Subcutaneous adipose tissue (tissue), 4 donors: ENCODE results near the gene FUZ. TPM values are rescaled to one million over a fixed set of nuclear protein-coding genes. Genes with fewer than 3 reads are reported as not detected.

Experiments
- total RNA-seq, 4 donors: library from RNA; depleted of rRNA; stranded (reverse); fragments of >200 nt; gene quantifications; one replicate each; pipeline ENCODE4 v1.1.0, GENCODE V29; 2016
- TF ChIP-seq, protein P1 (sequence below): fragments of 450-650 bp; IDR thresholded peaks from one replicate; pipeline ENCODE4 v1.5.1; 2016; ENCODE audit warnings: low read depth, mild to moderate bottlenecking, control low read depth, antibody characterized with exemption, moderate library complexity

Gene FUZ
- total RNA-seq, 4 donors from 2014 or later = 6.7 to 18.6 (median 13.3) TPM

DNA sequence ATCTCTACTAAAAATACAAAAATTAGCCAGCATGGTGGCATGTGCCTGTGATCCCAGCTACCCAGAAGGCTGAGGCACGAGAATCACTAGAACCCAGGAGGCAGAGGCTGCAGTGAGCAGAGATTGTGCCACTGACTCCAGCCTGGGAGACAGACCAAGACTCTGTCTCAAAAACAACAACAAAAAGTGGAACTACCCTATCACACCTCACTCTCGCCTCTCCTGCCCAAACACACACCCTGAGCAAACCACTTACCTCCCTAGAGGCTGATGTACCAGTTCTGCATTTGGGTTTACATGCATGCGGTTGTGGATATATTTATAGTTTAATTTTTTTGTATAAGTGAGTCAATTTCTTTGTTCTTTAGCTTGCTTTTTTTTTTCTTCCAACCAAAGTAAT lies 30.2 kb upstream of the FUZ start:
- TF ChIP-seq, protein P1, sequence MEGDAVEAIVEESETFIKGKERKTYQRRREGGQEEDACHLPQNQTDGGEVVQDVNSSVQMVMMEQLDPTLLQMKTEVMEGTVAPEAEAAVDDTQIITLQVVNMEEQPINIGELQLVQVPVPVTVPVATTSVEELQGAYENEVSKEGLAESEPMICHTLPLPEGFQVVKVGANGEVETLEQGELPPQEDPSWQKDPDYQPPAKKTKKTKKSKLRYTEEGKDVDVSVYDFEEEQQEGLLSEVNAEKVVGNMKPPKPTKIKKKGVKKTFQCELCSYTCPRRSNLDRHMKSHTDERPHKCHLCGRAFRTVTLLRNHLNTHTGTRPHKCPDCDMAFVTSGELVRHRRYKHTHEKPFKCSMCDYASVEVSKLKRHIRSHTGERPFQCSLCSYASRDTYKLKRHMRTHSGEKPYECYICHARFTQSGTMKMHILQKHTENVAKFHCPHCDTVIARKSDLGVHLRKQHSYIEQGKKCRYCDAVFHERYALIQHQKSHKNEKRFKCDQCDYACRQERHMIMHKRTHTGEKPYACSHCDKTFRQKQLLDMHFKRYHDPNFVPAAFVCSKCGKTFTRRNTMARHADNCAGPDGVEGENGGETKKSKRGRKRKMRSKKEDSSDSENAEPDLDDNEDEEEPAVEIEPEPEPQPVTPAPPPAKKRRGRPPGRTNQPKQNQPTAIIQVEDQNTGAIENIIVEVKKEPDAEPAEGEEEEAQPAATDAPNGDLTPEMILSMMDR = no peak

DNA sequence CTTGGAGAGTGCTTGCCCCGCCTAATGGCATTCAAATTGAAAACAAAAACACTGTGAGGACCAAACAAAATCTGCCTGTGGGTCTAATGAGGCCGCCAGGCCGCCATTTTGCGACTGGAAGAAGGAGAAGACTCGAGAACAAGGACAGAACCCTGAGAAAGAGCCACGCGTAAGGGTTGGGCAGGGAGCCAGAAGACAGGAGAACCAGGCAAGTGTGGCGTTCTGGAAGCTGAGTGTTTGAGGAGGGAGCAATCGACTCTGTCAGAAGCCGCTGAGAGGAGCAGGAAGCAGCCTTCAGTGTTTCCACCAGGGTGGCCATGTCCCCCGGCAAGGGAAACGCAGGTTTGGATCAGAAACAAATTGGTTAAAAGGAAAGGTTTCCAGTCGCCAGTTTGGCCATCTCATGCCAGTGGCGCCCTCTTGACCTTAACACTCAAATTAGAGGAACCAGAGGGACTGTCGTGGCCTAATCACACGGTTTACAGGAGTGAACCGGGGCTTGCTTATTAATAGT lies 27.7 kb upstream of the FUZ start:
- TF ChIP-seq, protein P1 = no peak

DNA sequence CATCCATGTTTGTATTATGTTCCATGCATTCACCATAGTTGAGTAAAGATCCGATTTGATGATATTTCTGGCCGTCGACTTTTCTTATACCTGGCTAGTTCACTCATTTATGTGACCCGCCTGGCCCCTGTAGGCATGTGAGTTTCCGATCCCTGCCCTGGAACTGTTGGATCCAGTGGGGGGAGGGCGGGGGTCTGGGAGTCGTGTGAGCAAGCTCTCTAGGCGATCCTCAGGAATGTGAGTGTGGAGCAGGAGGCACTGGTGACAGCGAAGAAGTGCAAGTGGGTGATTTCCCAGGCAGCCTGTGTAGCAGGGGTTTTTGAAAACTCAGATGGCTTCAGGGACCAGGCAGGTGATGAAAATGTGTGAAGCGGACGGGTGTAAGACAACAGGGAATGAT lies 27.2 kb upstream of the FUZ start:
- TF ChIP-seq, protein P1 = no peak

DNA sequence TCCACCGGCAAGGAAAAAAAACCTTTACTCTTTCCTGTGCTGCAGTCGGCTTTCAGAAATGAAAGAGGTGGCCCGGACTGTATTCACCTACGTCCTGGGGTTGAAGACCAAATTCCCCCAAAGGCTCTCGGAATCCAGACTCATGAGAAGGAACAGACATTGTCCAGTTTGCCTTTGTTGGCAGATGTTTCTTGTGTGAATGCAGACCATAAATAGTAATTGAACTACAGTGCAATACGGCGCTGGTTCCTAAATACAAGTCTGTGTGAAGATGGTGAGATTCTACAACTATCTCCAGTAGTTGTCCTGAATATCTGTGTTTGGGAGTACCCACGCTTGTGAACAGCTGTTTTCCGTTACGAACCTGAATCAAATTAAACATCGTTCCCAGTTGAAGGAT lies 26.6 kb upstream of the FUZ start:
- TF ChIP-seq, protein P1 = no peak

DNA sequence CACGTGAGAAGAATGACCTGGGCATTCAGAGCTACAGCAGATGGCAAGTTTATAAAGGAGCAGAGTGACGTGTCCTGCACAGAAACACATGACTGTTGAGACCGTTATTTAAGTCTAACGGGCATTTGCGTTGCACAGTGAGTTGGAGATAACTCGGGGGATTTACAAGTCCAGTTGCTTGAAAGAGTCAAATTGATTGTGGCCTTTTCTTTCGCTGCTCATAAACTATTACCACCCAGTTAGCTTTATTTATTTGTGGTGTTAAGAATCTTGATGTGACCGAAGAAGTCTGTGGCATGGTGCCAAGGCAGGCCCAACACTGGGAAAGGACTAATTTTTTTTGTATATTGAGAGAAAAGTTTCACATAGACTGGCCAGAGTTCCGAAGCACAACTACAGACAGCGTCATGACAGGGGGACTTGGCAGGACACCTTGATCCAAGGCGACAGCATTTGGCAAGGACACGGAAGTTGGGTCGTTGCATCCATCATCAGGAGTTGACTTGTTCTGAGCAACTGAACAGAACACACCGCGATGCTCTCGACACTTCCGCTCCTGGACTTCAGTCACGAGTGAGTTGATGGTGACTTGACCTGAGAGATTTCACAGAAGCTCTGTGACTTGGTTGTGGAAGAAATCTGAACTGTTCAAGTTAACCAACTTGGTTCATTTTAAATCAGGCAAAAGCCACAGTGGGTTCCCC lies 25.9 kb upstream of the FUZ start:
- TF ChIP-seq, protein P1 = no peak

DNA sequence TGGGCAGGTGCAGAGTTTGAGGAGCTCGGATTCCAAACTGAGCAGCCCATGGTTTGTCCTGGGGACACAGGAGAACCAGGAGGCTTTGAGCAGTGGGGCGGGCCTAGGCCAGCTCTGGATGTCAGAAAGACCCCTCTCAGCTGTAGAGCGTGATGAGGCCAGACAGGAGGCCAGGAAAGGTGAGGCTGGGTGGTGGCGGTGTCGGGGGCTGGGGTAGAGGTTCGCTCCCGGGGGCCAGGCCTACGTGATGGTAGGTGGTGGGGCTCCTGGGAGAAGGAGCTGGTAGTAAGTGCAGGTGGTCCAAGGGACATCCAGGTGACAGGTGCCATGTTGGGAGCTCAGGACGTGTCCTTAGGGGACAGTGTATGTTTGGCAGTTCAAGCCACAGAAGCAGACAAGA lies 24.3 kb upstream of the FUZ start:
- TF ChIP-seq, protein P1 = no peak

DNA sequence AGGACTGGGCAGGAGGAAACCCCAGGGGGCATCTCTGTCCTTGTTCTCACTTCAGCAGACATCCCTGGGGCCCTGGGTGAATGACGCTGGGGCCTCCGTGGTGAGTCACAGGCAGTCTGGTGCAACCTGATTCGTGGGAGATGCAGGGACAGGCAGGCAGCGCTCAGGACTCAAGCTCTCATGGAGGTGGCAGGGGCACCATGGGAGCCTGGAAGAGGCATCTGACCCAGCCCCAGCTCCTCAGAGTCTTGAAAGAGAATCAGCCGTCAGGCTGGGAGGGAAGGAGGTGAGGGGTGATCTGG lies 23.9 kb upstream of the FUZ start:
- TF ChIP-seq, protein P1 = no peak
